HL-60/S4 (cell line): ENCODE measurements around the gene LARGE1.

ENCODE experiments used
- in situ Hi-C: fragments of 300-500 bp; cut with MboI; formaldehyde crosslinking; loops from 2 replicates; pipeline ENCODE4 v1.14.3; 2022; ENCODE audit warnings: low sequenced_read_pairs

LARGE1 gene

DNA sequence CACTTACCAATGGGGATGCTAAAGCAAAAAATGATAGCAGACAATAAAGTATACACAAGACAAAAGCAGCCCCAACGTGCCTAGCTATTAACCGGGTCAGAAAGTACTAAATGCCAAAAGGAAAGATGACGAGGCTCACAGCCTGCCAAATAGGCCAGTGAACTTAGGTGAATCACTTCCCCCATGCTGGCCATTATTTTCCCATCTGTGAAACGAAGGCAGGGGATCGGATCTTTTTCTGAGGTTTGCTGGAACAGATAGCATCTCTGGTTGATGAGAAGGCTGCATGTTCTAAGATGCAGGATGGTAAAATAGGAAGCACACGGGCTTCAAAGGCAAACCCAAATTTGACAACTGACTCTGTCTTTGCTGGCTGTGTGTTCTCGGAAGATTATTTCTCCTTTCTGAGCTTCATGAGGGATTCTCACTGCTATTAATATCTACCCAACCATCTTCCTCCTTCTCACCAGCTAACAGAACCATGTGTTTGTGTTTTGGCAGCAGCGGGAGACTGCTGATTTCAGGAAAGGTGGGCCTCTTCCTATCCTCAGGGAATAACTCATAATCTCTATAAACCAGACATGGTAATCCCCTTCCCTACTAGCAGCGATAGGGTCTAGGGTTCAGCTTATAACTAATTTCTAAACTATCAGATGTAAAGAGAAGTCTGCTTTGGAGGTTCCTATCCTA is 390.7 kb downstream of the LARGE1 start:
- in situ Hi-C loops: no loop called here

DNA sequence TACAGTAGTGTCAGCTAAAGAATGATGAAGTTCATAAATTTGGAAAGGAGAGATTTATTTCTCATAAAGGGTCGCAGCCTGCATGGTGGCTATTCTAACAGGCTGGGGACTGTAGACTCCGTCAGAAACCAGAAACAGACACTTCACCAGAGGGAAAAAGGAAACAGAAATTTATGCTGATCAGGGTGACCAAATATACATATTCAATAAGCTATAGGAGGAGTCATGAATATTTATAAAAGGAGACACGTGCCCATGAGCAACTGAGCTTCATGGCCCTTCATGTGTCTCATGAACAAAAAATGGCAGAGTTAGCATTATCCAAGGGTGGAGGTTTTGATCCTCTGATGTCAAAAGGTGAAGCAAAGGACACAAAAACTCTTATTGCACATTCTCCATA is 392.1 kb downstream of the LARGE1 start:
- in situ Hi-C loops: no loop called here

DNA sequence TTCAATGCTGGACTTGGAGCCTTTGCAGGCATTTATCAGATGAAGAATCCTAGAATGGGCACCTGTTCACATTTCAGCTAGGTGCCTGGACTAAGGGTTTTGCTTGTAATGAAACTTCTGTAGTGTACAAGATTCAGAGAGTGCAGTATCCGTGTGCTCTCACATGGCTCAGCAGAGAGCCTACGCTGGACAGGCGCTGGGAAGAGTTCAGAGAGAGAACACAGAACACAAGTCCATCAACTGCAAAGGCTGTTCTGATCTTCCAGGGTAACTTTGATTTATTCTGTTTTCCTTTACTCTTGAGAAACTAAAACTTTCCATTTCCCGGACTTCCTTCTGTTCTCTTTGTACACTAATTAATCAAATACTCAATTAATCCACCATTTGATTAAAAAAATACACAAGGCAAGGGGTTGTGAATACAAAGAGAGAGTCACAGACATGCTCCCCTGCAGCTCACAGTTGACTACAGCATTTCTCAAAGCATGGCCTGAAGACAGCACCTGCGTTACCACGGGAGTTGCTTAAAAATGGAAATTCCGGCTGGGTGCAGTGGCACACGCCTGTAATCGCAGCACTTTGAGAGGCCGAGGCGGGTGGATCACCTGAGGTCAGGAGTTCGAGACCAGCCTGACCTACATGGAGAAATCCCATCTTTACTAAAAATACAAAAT is 393.7 kb downstream of the LARGE1 start:
- in situ Hi-C loops: no loop called here

DNA sequence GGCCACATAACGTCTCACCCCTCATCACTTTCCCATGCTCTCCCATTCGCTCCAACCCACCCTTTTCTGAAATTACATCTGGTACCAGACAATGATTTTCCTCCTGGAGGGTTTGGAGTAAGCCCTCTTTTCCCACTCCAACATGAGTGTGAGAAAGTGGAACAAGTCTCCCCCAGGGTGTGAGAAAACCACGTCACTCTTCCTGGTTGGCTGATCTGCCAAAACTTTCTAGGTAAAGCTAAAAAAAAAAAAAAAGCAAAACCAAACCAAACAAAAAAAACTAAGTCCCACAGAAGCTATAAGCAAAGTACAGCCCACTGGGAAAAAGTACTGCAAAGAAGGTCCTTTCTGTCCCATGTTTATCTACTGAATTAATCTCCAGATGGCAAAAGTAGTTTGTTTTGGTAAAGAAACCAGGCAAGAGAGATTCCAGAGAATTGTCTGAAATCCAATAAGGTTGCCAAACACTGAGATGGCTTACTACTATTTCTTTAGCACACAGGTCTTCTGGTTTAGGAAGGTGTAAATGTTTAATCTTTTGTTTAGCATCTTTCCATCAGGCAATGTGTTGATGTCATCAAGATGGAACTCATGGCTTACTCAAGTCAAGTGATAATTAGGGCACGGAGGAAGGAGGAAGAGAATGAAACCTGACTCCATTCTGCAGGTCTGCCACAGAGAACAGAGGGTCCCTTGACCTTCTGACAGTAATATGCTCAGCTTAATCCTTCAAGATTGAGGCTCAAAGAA is 395.6 kb downstream of the LARGE1 start:
- in situ Hi-C loops: no loop called here

DNA sequence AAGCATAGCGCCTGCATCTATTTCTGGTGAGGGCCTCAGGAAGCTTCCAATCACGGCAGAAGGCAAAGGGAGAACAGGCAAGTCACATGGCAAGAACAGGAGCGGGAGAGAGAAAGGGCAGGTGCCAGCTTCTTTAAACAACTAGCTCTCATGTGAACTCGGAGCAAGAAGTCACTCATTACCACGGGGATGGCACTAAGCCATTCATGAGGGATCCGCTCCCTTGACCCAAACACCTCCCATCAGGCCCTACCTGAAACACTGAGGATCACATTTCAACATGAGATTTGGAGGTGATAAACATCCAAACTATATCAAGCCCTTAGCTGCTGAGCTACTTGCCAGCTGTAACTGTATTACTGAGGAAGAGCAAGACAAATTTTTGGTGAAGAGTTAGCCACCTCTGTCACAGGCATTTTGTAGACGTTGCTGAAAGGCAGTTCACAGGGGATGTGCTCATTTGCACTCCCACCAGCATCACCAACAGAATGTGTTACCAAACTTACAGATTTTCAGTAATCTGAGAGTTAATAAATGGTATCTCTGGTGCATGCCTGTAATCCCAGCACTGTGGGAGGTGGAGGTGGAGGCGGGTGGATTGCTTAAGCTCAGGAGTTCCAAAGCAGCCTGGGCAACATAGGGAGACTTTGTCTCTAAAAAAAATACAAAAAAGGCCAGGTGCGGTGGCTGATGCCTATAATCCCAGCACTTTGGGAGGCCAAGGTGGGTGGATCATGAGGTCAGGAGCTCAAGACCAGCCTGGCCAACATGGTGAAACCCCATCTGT is 398.2 kb downstream of the LARGE1 start:
- in situ Hi-C loops: no loop called here

DNA sequence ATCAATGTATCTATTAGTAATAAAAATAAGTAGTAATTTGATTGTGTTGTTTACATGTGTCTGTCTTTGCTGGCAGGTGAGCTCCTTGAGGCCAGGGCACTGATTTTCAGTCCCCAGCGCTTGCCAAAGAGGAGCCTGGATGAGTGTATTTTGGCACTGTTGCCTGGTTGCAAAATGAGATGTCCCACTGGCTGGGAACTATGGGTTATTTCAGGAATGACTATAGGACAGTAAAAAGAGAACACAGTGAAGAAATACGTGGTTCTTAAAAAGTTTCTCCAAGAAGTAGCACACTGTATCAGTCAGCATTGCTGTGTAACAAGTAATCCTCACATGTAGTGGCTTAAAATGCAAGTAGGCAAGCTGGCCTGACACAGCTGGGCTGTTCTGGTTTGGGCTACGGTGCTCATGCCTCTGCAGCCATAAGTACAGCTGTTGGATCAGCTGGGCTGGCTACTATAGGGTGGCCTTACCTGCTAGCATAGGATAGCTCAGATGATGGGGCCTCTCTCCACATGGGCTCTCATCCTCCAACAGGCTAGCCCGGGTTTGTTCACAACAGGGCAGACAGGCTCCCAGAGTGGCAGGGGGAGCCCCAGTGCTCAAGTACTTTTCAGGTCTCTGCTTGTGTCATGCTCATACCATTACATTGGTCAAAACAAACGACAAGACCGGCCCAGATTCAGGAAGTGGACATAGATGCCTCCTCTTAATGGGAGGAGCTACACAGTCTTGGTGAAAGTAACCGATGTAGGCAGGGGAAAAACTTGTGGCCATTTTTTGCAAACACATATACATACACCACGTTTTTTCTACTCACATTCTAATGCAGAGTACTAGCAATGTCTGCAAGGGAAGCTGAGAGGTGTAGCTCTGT is 399.1 kb downstream of the LARGE1 start:
- in situ Hi-C loops: no loop called here

DNA sequence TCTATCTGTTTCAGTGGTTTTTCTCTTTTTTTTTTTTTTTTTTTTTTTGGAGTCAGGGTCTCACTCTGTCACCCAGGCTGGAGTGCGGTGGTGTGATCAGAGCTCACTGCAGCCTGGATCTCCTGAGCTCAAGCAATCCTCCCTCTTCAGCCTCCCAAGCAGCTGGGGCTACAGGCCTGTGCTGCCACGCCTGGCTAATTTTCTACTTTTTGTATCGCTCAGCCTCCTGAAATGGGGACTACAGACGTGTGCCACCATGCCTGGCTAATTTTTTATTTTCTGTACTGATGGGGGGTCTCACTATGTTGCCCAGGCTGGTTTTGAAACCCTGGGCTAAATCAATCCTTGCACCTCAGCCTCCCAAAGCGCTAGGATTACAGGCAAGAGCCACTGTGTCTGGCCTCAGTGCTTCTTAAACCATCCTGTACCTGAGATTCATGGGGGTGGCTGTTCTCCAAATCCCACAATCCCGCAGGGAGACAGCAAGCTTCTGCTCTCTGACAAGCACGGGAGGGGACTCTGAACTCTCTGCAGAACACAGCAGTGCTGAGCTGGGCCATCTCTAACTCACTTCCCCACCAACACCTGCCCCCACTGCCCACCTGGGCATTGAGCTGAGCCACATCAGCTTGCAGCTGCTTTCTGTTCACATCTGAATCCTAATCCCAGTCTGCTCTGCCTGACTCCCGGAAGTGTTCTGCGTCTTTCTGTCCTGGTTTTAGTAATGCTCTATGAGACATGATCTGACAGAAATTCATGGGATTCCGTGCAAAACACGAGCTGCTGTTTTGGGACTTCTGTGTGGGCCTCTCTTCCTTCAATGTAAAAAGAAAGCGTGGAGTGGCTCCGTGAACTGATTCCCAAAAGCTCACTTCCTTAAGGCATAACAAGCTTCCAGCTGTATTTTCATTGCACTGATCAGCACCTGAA is 400.0 kb downstream of the LARGE1 start:
- in situ Hi-C loops: no loop called here

DNA sequence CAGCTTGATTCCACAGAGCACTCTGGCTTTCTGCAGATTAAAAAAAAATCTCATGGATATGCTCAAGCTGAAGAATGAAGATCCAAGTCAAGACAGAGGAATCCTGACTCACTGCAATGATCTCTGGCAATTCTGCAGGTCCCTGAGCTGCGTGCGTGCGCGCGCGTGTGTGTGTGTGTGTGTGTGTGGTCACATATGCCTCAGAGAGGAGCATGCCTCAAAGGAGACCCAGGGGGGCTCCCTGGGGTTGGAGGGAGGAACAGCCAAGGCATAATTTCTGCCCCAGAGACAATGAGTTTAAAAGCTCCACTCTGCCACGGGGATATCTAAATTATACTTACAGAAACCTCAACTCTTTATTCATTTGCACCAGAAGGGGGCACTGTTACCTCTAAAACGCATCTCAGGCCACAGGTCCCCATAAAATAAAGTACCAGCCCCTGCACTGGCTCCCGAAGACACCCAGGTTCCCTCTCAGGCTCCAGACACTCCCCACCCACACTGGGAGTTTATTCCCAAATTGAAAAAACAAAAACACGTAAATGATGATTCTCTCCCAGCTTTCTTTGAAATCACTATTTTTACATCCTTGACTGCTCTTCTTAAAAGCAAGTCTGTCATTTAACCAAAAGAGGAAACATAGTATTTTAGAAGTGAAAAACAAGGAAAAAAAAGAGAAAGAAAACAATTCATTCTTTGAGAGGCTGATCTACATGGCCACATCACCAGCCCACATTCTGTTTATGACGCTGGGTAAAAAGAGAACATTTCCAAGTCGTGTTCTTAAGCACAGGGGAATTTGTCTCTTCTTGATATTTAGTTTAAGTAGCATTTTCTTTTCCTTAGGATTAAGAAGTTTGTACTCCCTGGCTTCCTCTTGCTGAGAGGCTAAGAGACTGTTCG is 401.0 kb downstream of the LARGE1 start:
- in situ Hi-C loops: no loop called here

DNA sequence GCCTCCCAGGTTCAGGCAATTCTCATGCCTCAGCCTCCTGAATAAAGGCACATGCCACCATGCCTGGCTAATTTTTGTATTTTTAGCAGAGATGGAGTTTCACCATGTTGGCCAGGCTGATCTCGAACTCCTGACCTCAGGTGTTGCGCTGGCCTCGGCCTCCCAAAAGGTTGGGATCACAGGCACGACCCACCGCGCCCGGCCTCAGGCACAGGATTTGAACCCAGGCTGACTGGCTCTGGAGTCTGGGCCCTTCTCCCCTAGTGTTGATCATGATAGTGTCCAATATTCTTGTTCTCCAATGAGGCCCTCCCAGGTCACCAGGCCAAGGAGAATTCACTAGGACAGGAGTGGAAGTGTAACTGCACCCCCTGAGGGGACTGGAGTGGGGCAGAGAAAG is 401.9 kb downstream of the LARGE1 start:
- in situ Hi-C loops: no loop called here

DNA sequence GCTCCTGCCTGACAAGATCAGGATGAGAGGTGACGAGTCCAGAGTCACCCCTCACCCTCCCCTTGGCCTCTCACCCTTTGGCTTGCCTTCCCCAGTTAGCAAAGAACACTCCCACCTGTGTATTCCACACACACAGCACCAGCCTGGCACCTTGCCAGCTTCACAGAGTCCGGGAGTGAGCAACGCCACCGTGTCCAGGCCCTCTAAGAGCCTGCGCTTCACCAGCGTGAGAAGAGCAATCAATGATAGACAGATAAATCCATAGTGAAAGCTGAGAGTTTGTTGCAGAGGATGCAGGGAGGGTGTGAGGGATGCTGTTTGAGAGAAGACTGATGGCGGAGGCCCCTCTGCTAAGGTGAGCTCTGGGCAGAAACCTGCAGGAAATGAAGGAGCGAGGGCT is 404.5 kb downstream of the LARGE1 start:
- in situ Hi-C loops: no loop called here

DNA sequence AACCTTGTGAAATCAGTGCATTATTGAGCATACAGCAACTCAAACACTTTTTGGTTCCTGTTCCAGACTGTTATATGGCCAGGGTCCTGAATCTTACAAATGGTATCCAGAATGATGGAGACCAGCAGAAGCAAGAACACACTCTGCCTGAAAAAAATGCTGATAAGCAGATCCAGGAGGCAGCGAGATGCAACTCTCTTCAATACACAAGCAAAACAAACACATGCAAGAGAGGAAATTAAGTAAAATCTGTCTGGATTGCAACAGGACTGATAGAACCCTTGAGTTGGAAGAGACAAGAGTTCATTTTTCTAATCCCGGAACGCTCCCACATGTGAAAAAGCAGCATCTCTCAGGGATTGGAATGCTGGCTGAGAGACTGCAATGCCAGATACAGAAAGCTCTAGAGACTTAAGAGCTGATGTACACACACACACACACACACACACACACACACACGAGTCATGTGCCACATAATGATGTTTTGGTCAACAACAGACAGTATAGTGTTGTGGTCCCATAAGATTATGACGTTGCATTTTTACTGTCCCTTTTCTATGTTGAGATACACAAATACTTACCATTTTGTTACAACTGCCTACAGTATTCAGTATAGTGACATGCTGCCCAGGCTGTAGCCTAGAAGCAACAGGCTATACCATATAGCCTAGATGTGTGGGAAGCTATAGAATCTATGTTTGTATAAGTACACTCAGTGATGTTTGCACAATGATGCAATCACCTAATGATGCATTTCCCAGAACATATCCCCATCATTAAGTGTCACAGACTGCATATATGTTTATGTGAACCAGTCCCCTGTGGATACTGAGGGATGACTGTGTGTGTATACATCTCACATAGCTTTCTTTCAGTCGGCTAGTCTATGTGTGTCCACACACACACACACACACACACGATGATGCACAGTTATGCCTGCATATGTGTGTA is 406.6 kb downstream of the LARGE1 start:
- in situ Hi-C loops: no loop called here

DNA sequence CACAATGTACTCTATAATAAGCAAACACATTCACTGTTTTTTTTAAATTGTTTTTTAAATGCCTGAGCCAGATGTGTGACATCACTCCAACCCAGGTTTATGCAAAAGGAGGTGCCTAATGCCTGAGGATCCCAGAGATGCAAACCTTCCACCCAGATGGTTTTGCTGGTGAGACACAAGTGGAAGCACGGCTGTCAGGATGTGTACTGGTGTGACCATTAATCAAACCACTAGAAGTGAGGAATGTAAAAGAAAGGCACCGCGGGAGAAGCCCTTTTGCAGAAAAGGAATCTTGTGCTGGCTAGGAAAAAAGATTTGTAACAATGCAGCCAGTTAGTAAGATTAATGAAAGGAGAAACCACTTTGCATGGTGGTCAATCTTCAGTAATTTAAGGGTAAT is 407.4 kb downstream of the LARGE1 start:
- in situ Hi-C loops: no loop called here

DNA sequence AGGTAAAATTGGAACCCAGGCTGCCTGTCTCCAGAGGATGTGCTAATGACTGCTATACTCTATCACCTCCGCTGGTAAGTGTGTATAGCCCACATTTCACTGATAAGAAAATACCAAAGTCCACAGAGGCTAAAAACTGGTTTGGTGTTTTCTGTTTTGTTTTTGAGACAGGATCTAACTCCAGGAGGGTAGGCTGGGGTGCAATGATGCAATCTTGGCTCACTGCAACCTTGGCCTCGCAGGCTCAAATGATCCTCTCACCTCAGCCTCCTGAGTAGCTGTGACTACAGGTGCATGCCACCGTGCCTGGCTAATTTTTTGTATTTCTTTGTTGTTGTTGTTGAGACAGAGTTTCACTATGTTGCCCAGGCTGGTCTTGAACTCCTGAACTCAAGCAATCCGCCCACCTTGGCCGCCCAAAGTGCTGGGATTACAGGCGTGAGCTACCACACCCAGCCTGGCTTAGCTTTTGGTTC is 409.8 kb downstream of the LARGE1 start:
- in situ Hi-C loops: no loop called here

DNA sequence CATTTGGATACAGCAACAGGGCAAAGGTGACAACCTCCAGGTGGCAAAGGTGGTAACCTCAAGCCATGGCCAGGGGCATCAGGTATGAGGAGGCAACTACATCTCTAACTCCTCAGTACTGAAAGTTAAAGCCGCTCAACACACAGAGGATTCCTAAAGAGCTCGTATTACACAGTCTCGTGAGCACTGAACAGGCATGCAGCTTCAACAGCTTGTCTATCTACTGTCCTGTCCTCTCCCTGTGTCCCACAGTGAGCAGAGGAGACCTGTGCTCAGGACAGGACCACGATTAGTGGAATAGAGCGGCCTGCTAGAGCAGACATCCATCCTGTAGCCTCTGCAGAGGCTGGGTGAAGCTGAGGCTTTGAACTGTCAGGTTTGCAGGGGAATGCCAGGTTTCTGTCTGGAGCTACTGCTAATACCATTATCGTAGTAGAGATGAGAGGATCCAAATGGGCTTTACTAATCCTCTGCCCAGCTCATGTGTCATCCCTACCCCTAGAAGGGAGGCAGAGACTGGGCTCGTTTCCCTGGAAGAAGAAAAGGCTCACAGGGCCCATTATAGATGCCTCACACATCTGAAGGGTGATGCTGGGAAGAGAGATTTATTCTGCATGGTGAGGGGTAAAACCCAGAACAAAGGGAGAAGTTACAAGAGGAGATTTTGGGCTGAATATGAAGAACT is 415.2 kb downstream of the LARGE1 start:
- in situ Hi-C loops: no loop called here

DNA sequence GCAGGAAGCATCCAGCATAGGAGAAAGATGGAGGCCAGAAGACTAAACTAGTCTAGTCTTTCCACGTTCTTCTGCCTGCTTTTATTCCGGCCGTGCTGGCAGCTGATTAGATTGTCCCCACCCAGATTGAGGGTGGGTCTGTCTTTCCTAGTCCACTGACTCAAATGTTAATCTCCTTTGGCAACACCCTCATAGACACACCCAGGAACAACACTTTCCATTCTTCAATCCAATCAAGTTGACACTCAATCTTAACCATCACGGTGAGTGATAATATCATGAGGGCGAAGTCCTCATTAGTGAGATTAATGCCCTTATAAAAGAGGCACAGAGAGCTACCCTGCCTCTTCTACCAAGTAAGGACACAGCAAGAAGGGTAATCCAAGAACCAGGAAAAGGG is 424.2 kb downstream of the LARGE1 start:
- in situ Hi-C loops: no loop called here

DNA sequence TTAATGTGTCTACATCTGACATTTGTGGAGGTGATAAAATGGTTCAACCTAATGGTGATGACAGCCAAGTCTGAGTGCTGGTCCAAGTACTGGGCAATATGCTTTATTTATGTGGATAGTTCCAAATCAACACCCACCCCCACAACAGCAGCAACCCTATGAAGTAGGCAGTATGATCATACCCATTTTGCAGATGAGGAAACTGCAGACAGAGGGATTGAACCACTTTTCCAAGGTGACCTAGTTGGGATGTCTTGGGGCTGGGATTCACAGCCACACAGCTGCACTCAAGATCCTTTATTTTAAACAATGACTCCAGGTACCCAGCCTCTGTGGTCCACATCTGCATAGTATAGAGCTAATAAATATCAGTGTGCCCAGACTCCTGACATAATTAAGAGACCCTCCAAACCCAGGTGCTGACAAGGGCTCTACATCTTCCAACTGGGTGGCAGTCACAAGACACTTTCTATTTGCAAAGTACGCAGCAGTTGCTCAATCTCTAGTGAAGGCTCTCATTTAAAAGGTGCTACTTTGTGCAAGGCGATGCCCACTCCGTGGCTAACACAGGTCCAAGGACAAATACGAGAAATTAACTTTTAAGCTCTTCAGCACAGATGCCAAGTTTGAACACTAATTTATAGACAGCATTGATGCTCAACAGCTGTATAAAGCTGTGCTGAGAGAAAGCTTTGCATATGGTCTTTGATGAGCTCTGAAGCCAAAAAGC is 426.6 kb downstream of the LARGE1 start:
- in situ Hi-C loops: no loop called here
